Activated CD8-positive, alpha-beta memory T cell treated with anti-CD3 and anti-CD28 coated beads for 36 hours (primary cell): ENCODE results near the gene NOCT. TPM values are rescaled to one million over a fixed set of nuclear protein-coding genes. Genes with fewer than 3 reads are reported as not detected.

Source experiments
- CTCF ChIA-PET: fragments of 350-600 bp; sonication (Branson Sonifier 250); formaldehyde crosslinking; loops from one replicate; lab custom pipeline; 2021; ENCODE audit warnings: antibody characterized with exemption; lab: Charles Lee
- POLR2A ChIA-PET: fragments of 350-600 bp; sonication (Branson Sonifier 250); formaldehyde crosslinking; loops from one replicate; lab custom pipeline; 2021; ENCODE audit warnings: antibody characterized with exemption; lab: Charles Lee
- total RNA-seq, 2 experiments: library from RNA; stranded (reverse); gene quantifications; one replicate each; pipeline ENCODE4 v1.2.3, GENCODE V29; 2021

Gene NOCT
- total RNA-seq, 2 experiments from 2014 or later: 22.3 to 22.4 TPM

DNA sequence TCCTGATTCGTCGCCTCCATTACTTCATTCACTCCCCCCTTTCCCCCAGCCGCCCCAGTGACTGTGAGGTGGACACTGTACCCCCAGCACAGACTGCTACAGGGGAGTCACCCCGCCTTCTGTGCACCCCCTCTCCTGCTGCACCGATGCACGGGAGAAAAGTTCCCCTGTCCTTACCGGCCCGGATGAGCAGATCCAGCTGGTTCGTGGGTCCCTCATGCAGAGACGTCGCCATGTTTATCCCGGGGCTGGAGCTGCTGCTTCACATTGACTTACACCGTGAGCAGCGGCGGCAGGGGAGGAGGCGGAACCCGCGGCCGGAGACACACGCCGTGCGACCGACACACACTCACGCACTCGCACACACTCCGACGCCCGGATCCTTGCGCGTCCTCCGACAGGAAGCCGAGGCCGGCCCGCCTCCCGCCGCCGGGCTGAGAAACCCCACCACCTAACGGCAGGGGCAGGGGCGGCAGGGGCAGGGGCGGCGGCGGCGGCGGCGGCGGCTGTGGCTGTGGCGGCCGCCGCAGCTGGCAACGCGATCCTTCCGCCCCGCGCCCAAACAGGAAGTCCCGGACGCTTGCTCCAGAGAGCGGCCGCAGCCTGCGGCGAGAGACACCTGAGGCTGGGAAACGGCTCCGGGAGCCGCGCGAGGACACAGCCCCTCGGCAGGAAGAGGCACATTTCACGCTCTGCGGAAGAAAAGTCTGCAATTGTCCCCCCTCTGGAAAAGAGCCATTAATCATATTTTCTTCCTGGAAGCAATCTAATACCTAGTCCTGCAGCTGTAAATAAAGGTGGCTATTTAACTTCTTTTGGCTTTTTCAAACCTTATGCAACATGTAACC, 68.6 kb downstream of the NOCT start:
- CTCF ChIA-PET: interaction anchor here (0.9 to 1.2 kb wide), 2 partner anchors 12 to 14 kb away, joined by 3 to 4 read pairs; no protein-coding TSS in a partner anchor

GRCh38 chr4:139084804-139085093, 69.2 kb downstream of the NOCT start:
- ChIA-PET CTCF (interaction anchor here (1.2 kb wide), 1 partner anchor 11 kb away, joined by 4 read pairs; no protein-coding TSS in a partner anchor), POLR2A (no interaction called here)

More for the DNA sequence above, 68.6 kb downstream of the NOCT start:
- POLR2A ChIA-PET: interaction anchor here (0.6 to 2.3 kb wide), 5 partner anchors 64 to 1072 kb away, joined by 3 to 12 read pairs (median 3); partner anchors contain the start of genes ELF2 and NAA15

DNA sequence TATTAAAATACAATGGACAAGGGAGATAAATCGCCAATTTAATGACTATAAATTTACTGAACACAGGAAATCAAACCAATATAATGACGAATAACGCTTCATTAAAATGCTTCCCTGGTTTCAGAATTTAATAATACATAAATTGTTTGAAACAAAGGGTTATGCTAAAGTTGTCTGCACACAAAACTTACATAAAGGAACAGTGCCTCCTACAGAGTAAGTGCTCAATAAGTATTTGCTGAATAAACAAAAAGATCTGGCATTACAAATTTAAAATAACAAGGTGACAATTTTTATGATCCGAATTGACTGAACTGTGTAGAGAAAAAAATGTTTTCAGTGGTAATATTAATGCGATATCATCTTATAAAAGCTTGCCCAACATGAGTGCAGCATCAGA, 69.6 kb downstream of the NOCT start:
- POLR2A ChIA-PET: interaction anchor here (0.8 kb wide), 1 partner anchor 39 kb away, joined by 6 read pairs; no protein-coding TSS in a partner anchor
- CTCF ChIA-PET: no interaction called here

DNA sequence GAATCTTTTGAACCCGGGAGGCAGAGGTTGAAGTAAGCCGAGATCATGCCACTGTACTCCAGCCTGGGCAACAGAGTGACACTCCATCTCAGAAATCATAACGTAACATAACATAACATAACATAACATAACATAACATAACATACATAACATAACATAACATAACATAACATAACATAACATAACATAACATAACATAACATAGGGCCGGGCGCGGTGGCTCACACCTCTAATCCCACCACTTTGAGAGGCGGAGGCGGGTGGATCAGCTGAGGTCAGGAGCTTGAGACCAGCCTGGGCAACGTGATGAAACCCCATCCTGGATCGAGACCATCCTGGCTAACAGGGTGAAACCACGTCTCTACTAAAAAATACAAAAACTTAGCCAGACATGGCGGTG, 76.7 kb downstream of the NOCT start:
- CTCF ChIA-PET: no interaction called here
- POLR2A ChIA-PET: no interaction called here

Other genes with a start within 250 kb of the NOCT start
- gene ELF2, start 161.4 kb downstream of the NOCT start, total RNA-seq: 10 to 100 TPM; 22.8 to 23.9 TPM